MCF 10A (cell line): Measurements from ENCODE around the gene CHRNB4. TPM values are rescaled to one million over a fixed set of nuclear protein-coding genes. Genes with fewer than 3 reads are reported as not detected.

Source experiments
- BruUV-seq: library from RNA; stranded (reverse); fragments of 400-500 nt; replicated peaks from 2 replicates; lab custom pipeline; 2021; lab: Mats Ljungman, UMichigan
- CTCF ChIA-PET: fragments of 300-600 bp; sonication (Branson Sonifier 250); formaldehyde crosslinking; extraction: SDS; loops from one replicate; lab custom pipeline; 2021; ENCODE audit warnings: antibody characterized with exemption, inconsistent platforms; lab: Yijun Ruan, JAX
- POLR2A ChIA-PET: fragments of 300-600, 350-650 bp; sonication (Branson Sonifier 250); formaldehyde crosslinking; extraction: SDS; loops from one replicate; lab custom pipeline; 2020; ENCODE audit warnings: antibody characterized with exemption, inconsistent platforms; lab: Yijun Ruan, JAX
- DNase-seq: peaks from one replicate; pipeline ENCODE4 v3.0.0-alpha.2; 2018; ENCODE audit not compliant: unreplicated experiment
- H3K27ac Mint-ChIP-seq: one replicate; pipeline ENCODE4 v1.8.0; 2022; ENCODE audit warnings: mild to moderate bottlenecking, low read depth, mixed read lengths; ENCODE audit not compliant: unreplicated experiment
- H3K27me3 Mint-ChIP-seq: one replicate; pipeline ENCODE4 v1.8.0; 2022; ENCODE audit warnings: mixed read lengths; ENCODE audit not compliant: insufficient read depth, unreplicated experiment
- H3K36me3 Mint-ChIP-seq: one replicate; pipeline ENCODE4 v1.8.0; 2022; ENCODE audit warnings: mild to moderate bottlenecking, moderate library complexity, mixed read lengths; ENCODE audit not compliant: insufficient read depth, unreplicated experiment
- H3K4me1 Mint-ChIP-seq: one replicate; pipeline ENCODE4 v1.8.0; 2022; ENCODE audit warnings: mixed read lengths; ENCODE audit not compliant: insufficient read depth, unreplicated experiment
- H3K4me3 Mint-ChIP-seq: one replicate; pipeline ENCODE4 v1.8.0; 2022; ENCODE audit warnings: mild to moderate bottlenecking, moderate library complexity, mixed read lengths; ENCODE audit not compliant: unreplicated experiment
- H3K9me3 Mint-ChIP-seq: one replicate; pipeline ENCODE4 v1.8.0; 2022; ENCODE audit warnings: mixed read lengths; ENCODE audit not compliant: unreplicated experiment
- intact Hi-C: fragments of 100-400 bp; cut with micrococcal nuclease; formaldehyde crosslinking; loops from 2 replicates; pipeline ENCODE4 v1.14.1; 2022
- total RNA-seq: library from RNA; stranded (reverse); gene quantifications from 2 replicates; pipeline ENCODE4 v1.2.3, GENCODE V29; 2022
- TF ChIP-seq, protein P1 (sequence below): fragments of 200-600 bp; IDR thresholded peaks from one replicate; pipeline ENCODE4 v1.8.0; 2022; ENCODE audit warnings: antibody characterized with exemption, mild to moderate bottlenecking; ENCODE audit not compliant: unreplicated experiment

The CHRNB4 gene
- total RNA-seq, 1 experiment from 2014 or later: not detected

DNA sequence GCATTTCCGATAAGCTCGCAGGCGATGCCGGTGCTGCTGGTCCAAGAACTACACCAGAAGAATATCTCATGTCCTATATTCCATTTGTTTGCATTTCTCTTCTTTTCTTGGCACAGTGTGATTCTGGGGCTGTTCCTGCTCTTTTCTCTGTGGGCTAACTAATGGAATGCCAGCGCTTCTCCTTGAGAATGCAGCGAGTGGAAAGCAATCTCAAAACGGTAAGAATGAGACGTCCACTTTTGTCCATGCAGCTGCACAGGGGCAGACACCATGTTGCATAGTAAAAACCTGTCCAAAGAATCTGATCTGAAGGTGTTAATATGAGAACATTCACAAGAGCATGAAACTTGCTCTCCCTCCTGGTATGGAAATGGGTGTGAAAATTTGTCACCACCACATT, 13.7 kb downstream of the CHRNB4 start:
- POLR2A ChIA-PET: no interaction called here
- H3K27ac Mint-ChIP-seq: no peak overlapping the region
- H3K36me3 Mint-ChIP-seq: peaks cover 4% of the 10 kb centered on the region
- no peak overlapping the region for H3K4me3 Mint-ChIP-seq
- intact Hi-C loops: no loop called here
- peaks cover 27% of the 10 kb centered on the region for H3K27me3 Mint-ChIP-seq
- no TSS peak for BruUV-seq
- no peaks in the 10 kb centered on the region for H3K4me1 Mint-ChIP-seq
- H3K9me3 Mint-ChIP-seq: peaks cover 7% of the 10 kb centered on the region
- no peak for DNase-seq
- TF ChIP-seq, protein P1, sequence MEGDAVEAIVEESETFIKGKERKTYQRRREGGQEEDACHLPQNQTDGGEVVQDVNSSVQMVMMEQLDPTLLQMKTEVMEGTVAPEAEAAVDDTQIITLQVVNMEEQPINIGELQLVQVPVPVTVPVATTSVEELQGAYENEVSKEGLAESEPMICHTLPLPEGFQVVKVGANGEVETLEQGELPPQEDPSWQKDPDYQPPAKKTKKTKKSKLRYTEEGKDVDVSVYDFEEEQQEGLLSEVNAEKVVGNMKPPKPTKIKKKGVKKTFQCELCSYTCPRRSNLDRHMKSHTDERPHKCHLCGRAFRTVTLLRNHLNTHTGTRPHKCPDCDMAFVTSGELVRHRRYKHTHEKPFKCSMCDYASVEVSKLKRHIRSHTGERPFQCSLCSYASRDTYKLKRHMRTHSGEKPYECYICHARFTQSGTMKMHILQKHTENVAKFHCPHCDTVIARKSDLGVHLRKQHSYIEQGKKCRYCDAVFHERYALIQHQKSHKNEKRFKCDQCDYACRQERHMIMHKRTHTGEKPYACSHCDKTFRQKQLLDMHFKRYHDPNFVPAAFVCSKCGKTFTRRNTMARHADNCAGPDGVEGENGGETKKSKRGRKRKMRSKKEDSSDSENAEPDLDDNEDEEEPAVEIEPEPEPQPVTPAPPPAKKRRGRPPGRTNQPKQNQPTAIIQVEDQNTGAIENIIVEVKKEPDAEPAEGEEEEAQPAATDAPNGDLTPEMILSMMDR: no peak
- CTCF ChIA-PET: interaction anchor here (0.9 to 1.4 kb wide), 2 partner anchors 12 to 668 kb away, joined by 3 to 4 read pairs; no protein-coding TSS in a partner anchor

DNA sequence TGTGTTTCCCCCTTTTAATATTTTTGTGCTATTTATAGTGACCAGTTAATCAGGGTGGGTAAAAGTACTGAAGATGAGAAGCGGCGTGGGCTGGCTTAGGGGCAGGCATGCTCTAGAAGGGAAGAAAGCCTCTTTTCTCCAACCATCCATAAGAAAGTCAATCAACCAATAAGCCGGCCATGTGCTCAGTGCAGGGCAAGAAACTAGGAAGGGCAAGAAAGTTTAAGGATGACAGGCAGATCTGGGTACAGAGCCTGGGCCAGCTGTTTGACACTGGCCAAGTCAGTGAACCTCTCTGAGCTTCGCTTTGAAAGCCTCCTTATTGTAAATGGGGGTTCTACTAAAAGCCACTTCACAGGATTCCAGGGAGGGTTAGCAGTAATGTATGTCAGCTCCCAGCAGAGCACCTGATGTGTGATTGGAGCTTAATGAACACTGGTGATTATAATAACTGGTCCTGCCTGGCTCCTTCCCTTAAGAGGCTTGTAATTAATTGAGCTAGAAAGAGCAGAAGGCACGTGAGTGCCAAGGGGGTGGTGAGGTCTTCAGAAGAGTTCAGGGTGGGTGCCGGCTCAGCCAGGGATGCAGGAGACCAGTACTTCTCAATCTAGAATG, 14.5 kb downstream of the CHRNB4 start:
- TF ChIP-seq, protein P1: no peak
- H3K27me3 Mint-ChIP-seq: peaks cover 36% of the 10 kb centered on the region
- ChIA-PET CTCF (interaction anchor here (0.9 kb wide), 1 partner anchor 667 kb away, joined by 3 read pairs; no protein-coding TSS in a partner anchor), POLR2A (no interaction called here)
- intact Hi-C loops: no loop called here
- BruUV-seq: no TSS peak
- H3K9me3 Mint-ChIP-seq: no peaks in the 10 kb centered on the region
- H3K4me1 Mint-ChIP-seq: no peaks in the 10 kb centered on the region
- H3K36me3 Mint-ChIP-seq: peaks cover 4% of the 10 kb centered on the region
- H3K4me3 Mint-ChIP-seq: no peak overlapping the region
- H3K27ac Mint-ChIP-seq: no peak overlapping the region
- DNase-seq: no peak

DNA sequence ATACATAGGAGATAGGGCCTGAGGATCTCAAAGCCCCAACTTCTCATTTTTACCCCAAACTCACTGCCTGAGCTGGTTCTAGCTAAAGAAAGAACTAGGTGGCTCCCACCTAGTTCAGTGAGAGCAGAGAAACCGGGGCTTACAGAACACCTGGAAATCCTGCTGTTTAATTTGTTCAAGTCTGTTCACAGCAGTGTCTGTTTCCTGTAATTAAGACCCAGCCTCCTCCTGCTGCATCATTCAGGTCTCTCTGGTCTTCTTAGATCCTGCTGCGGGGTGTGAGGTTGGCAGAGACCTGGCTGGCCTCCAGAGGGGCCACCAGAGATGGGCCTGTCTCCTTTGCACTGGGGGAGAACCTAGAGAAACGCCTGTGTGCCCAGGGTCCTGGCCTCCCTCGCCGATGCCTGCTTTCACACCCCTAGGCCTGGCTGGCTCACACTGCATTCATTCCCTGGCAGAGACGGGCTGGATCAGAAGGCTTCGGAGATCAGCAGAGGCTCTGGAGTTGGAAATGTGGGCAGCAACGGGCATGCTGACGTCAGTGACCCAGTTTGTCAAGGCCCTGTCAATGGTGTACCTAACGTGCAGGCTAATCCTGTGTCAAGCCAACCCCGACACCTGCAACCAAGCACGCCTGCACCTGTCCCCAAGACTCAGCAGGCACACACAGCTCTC, 15.3 kb downstream of the CHRNB4 start:
- ChIA-PET POLR2A (no interaction called here), CTCF (interaction anchor here (0.7 to 1.6 kb wide), 2 partner anchors 12 to 899 kb away, joined by 3 to 5 read pairs; no protein-coding TSS in a partner anchor)
- peaks cover 4% of the 10 kb centered on the region for H3K36me3 Mint-ChIP-seq
- H3K4me1 Mint-ChIP-seq: no peaks in the 10 kb centered on the region
- H3K9me3 Mint-ChIP-seq: no peaks in the 10 kb centered on the region
- intact Hi-C loops: no loop called here
- H3K4me3 Mint-ChIP-seq: no peak overlapping the region
- H3K27ac Mint-ChIP-seq: no peak overlapping the region
- BruUV-seq: no TSS peak
- TF ChIP-seq, protein P1: no peak
- DNase-seq: no peak
- H3K27me3 Mint-ChIP-seq: peaks cover 40% of the 10 kb centered on the region
